HUES64 (cell line): ENCODE data around the gene ITPRIP.

Experiments used
- H3K27ac ChIP-seq: 2 replicates; pipeline ENCODE4 v1.7.0; 2013; ENCODE audit warnings: low read depth, low read length, inconsistent platforms
- H3K27me3 ChIP-seq: 2 replicates; pipeline ENCODE4 v1.6.1; 2013; ENCODE audit warnings: mild to moderate bottlenecking, low read length; ENCODE audit not compliant: insufficient read depth
- H3K36me3 ChIP-seq: 2 replicates; pipeline ENCODE4 v1.6.1; 2013; ENCODE audit warnings: mild to moderate bottlenecking, low read length; ENCODE audit not compliant: insufficient read depth
- H3K4me1 ChIP-seq: 2 replicates; pipeline ENCODE4 v1.6.1; 2013; ENCODE audit warnings: mild to moderate bottlenecking, low read length, moderate library complexity; ENCODE audit not compliant: insufficient read depth
- H3K4me3 ChIP-seq: 2 replicates; pipeline ENCODE4 v1.5.1; 2013; ENCODE audit warnings: mild to moderate bottlenecking, low read length, moderate library complexity
- H3K9ac ChIP-seq: 2 replicates; pipeline ENCODE4 v1.6.1; 2013; ENCODE audit warnings: mild to moderate bottlenecking, low read depth, low read length
- H3K9me3 ChIP-seq: 2 replicates; pipeline ENCODE4 v1.6.1; 2013; ENCODE audit warnings: low read depth, low read length; ENCODE audit not compliant: insufficient read depth
- WGBS: fragments of 150-250, 120-280 bp; methylation state at CpG from one replicate; pipeline ENCODE4 v1.1.7; 2013; ENCODE audit warnings: missing lambda C conversion rate; 5-methylcytosine and 5-hydroxymethylcytosine counted together

ITPRIP gene

GRCh38 chr10:104331208-104331838 is 6.9 kb downstream of the ITPRIP start:
- H3K9ac ChIP-seq: peak overlapping the region; percentile 46; the same call in 1 of the 2 replicates
- H3K27me3 ChIP-seq: no peaks in the 10 kb centered on the region
- H3K4me1 ChIP-seq: peaks cover 81% of the 10 kb centered on the region
- peak overlapping the region; percentile 10; the same call in 1 of the 2 replicates for H3K4me3 ChIP-seq
- peak overlapping the region; percentile 79 for H3K27ac ChIP-seq
- H3K36me3 ChIP-seq: no peaks in the 10 kb centered on the region
- H3K9me3 ChIP-seq: no peaks in the 10 kb centered on the region
- 26% methylated on average over 9 of the region's 9 CpGs for WGBS

GRCh38 chr10:104330168-104331110 is 7.8 kb downstream of the ITPRIP start:
- Histone ChIP-seq H3K9me3 (no peaks in the 10 kb centered on the region), H3K4me1 (peaks cover 79% of the 10 kb centered on the region), H3K27me3 (no peaks in the 10 kb centered on the region), H3K9ac (peak overlapping the region; percentile 46; the same call in 1 of the 2 replicates), H3K4me3 (no peak overlapping the region), H3K27ac (peak overlapping the region; percentile 79; the same call in 1 of the 2 replicates), H3K36me3 (no peaks in the 10 kb centered on the region)
- 53% methylated on average over 8 of the region's 8 CpGs for WGBS

- peak overlapping the region; percentile 80 for H3K27ac ChIP-seq
- no peaks in the 10 kb centered on the region for H3K9me3 ChIP-seq
- WGBS: 75% methylated on average over 3 of the region's 3 CpGs
- no peaks in the 10 kb centered on the region for H3K27me3 ChIP-seq
- H3K4me3 ChIP-seq: no peak overlapping the region
- H3K4me1 ChIP-seq: peaks cover 72% of the 10 kb centered on the region
- H3K36me3 ChIP-seq: no peaks in the 10 kb centered on the region
- peak overlapping the region; percentile 60; the same call in 1 of the 2 replicates for H3K9ac ChIP-seq
These were observed 8.5 kb downstream of the ITPRIP start for GRCh38 chr10:104329735-104330134.

- no peaks in the 10 kb centered on the region for H3K36me3 ChIP-seq
These were observed 9.2 kb downstream of the ITPRIP start for GRCh38 chr10:104328896-104329710.

GRCh38 chr10:104328646-104328895 is 9.7 kb downstream of the ITPRIP start:
- no peaks in the 10 kb centered on the region for H3K27me3 ChIP-seq
- H3K4me1 ChIP-seq: peaks cover 67% of the 10 kb centered on the region
- H3K27ac ChIP-seq: peak overlapping the region; percentile 80
- peak overlapping the region; percentile 60 for H3K9ac ChIP-seq
- 4% methylated on average over 3 of the region's 3 CpGs for WGBS
- H3K9me3 ChIP-seq: no peaks in the 10 kb centered on the region
- H3K36me3 ChIP-seq: no peaks in the 10 kb centered on the region
- H3K4me3 ChIP-seq: peak overlapping the region; percentile 39; the same call in 1 of the 2 replicates

More at GRCh38 chr10:104328896-104329710, 9.2 kb downstream of the ITPRIP start:
- H3K27me3 ChIP-seq: no peaks in the 10 kb centered on the region
- peak overlapping the region; percentile 60 for H3K9ac ChIP-seq
- no peaks in the 10 kb centered on the region for H3K9me3 ChIP-seq
- peak overlapping the region; percentile 39 for H3K4me3 ChIP-seq
- peak overlapping the region; percentile 80 for H3K27ac ChIP-seq
- WGBS: 32% methylated on average over 11 of the region's 15 CpGs
- peaks cover 69% of the 10 kb centered on the region for H3K4me1 ChIP-seq

GRCh38 chr10:104327745-104328645 is 10.3 kb downstream of the ITPRIP start:
- Histone ChIP-seq H3K9ac (peak overlapping the region; percentile 60), H3K27me3 (no peaks in the 10 kb centered on the region), H3K36me3 (no peaks in the 10 kb centered on the region), H3K9me3 (no peaks in the 10 kb centered on the region), H3K4me3 (peak overlapping the region; percentile 39), H3K27ac (peak overlapping the region; percentile 80), H3K4me1 (peaks cover 64% of the 10 kb centered on the region)
- WGBS: 45% methylated on average over 18 of the region's 20 CpGs

- Histone ChIP-seq H3K9ac (no peak overlapping the region), H3K36me3 (no peaks in the 10 kb centered on the region), H3K4me3 (no peak overlapping the region), H3K27ac (no peak overlapping the region), H3K4me1 (peaks cover 64% of the 10 kb centered on the region), H3K9me3 (no peaks in the 10 kb centered on the region), H3K27me3 (no peaks in the 10 kb centered on the region)
- 93% methylated on average over 9 of the region's 9 CpGs for WGBS
These were observed 11.2 kb downstream of the ITPRIP start for GRCh38 chr10:104326991-104327610.

- H3K27ac ChIP-seq: no peak overlapping the region
- peaks cover 58% of the 10 kb centered on the region for H3K4me1 ChIP-seq
- H3K9me3 ChIP-seq: no peaks in the 10 kb centered on the region
- no peak overlapping the region for H3K4me3 ChIP-seq
- H3K9ac ChIP-seq: no peak overlapping the region
- no peaks in the 10 kb centered on the region for H3K27me3 ChIP-seq
- no peaks in the 10 kb centered on the region for H3K36me3 ChIP-seq
- 96% methylated on average over 28 of the region's 28 CpGs for WGBS
These were observed 12.5 kb downstream of the ITPRIP start for GRCh38 chr10:104325436-104326435.

GRCh38 chr10:104324931-104325330 is 13.3 kb downstream of the ITPRIP start:
- Histone ChIP-seq H3K36me3 (no peaks in the 10 kb centered on the region), H3K9ac (no peak overlapping the region), H3K27ac (no peak overlapping the region), H3K4me3 (no peak overlapping the region), H3K4me1 (peaks cover 53% of the 10 kb centered on the region), H3K27me3 (no peaks in the 10 kb centered on the region), H3K9me3 (no peaks in the 10 kb centered on the region)
- 96% methylated on average over 10 of the region's 10 CpGs for WGBS
